Measurements from ENCODE around the gene DCXR. TPM values are rescaled to one million over a fixed set of nuclear protein-coding genes. Genes with fewer than 3 reads are reported as not detected.

The DCXR gene
- total and polyA plus RNA-seq, 2 of the 13 experiments (the other 11 are each of a cell fraction or from before 2014, with no cell fraction given), result 287 to 311 TPM

DNA sequence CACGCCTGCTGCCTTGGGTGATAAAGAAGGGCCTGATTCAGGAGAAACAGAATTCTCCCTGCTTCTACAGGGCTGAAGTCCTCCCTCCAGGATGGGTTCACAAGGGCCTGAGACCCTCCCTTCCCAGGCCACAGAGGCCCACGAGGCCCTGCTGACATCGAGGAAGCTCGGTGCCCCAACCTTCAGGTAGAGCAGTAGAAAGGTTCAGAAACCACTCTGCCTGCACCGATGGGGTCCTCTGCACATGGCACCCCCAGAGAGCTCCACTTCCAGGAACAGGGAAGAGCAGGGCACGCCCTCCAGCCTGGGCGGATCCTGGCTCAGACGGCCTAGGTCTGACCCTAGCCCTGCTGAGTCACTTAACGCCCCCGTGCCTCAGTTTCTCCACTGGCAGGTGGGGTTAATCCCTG is 15.6 kb downstream of the DCXR start (continued):
- no peak for TF ChIP-seq CHCHD3 (CRISPR knock-in tag; IDR thresholded peaks at IDR 0.05)
- no peak for TF ChIP-seq CREB1 (IDR thresholded peaks at IDR 0.05)
- no peak for TF ChIP-seq CREB1 (CRISPR knock-in tag; IDR thresholded peaks at IDR 0.05)
- TF ChIP-seq, protein P1, sequence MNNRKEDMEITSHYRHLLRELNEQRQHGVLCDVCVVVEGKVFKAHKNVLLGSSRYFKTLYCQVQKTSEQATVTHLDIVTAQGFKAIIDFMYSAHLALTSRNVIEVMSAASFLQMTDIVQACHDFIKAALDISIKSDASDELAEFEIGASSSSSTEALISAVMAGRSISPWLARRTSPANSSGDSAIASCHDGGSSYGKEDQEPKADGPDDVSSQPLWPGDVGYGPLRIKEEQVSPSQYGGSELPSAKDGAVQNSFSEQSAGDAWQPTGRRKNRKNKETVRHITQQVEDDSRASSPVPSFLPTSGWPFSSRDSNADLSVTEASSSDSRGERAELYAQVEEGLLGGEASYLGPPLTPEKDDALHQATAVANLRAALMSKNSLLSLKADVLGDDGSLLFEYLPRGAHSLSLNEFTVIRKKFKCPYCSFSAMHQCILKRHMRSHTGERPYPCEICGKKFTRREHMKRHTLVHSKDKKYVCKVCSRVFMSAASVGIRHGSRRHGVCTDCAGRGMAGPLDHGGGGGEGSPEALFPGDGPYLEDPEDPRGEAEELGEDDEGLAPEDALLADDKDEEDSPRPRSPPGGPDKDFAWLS (CRISPR knock-in tag; IDR thresholded peaks at IDR 0.05; ENCODE audit: borderline replicate concordance), result 0 out of 2 replicates have a peak, but pooled peaks have one; percentile 54
- TF ChIP-seq CBX5 (CRISPR knock-in tag; IDR thresholded peaks at IDR 0.05; ENCODE audit: borderline replicate concordance), result 0 out of 2 replicates have a peak, but pooled peaks have one; percentile 9
- TF ChIP-seq ZNF510 (CRISPR knock-in tag; IDR thresholded peaks at IDR 0.05; ENCODE audit: low read depth), result 0 out of 2 replicates have a peak, but pooled peaks have one; percentile 7
- 0 out of 2 replicates have a peak, but pooled peaks have one; percentile 32 for TF ChIP-seq ZSCAN30 (CRISPR knock-in tag; IDR thresholded peaks at IDR 0.05)
- no peak for TF ChIP-seq TGIF2 (CRISPR knock-in tag; IDR thresholded peaks at IDR 0.05)
- peak; percentile 75 for TF ChIP-seq HNRNPH1 (optimal IDR thresholded peaks at IDR 0.05; ENCODE audit: low read depth, low read length)
- 0 out of 2 replicates have a peak, but pooled peaks have one; percentile 6 for TF ChIP-seq ZSCAN29 (CRISPR knock-in tag; conservative IDR thresholded peaks at IDR 0.05)
- no peak for TF ChIP-seq HNRNPLL (IDR thresholded peaks at IDR 0.05; ENCODE audit: low read depth, low read length, poor library complexity, severe bottlenecking)
- TF ChIP-seq PHF21A (CRISPR knock-in tag; IDR thresholded peaks at IDR 0.05), result peak; percentile 38
- TF ChIP-seq MAFF (IDR thresholded peaks at IDR 0.05; ENCODE audit: low read depth, low read length), result no peak
- TF ChIP-seq, protein P2, sequence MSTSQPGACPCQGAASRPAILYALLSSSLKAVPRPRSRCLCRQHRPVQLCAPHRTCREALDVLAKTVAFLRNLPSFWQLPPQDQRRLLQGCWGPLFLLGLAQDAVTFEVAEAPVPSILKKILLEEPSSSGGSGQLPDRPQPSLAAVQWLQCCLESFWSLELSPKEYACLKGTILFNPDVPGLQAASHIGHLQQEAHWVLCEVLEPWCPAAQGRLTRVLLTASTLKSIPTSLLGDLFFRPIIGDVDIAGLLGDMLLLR (CRISPR knock-in tag; IDR thresholded peaks at IDR 0.05), result peak; percentile 37; the same call in 1 of the 2 replicates
- TF ChIP-seq, protein P3, sequence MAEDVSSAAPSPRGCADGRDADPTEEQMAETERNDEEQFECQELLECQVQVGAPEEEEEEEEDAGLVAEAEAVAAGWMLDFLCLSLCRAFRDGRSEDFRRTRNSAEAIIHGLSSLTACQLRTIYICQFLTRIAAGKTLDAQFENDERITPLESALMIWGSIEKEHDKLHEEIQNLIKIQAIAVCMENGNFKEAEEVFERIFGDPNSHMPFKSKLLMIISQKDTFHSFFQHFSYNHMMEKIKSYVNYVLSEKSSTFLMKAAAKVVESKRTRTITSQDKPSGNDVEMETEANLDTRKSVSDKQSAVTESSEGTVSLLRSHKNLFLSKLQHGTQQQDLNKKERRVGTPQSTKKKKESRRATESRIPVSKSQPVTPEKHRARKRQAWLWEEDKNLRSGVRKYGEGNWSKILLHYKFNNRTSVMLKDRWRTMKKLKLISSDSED (CRISPR knock-in tag; IDR thresholded peaks at IDR 0.05), result 0 out of 2 replicates have a peak, but pooled peaks have one; percentile 27
- TF ChIP-seq, protein P4, sequence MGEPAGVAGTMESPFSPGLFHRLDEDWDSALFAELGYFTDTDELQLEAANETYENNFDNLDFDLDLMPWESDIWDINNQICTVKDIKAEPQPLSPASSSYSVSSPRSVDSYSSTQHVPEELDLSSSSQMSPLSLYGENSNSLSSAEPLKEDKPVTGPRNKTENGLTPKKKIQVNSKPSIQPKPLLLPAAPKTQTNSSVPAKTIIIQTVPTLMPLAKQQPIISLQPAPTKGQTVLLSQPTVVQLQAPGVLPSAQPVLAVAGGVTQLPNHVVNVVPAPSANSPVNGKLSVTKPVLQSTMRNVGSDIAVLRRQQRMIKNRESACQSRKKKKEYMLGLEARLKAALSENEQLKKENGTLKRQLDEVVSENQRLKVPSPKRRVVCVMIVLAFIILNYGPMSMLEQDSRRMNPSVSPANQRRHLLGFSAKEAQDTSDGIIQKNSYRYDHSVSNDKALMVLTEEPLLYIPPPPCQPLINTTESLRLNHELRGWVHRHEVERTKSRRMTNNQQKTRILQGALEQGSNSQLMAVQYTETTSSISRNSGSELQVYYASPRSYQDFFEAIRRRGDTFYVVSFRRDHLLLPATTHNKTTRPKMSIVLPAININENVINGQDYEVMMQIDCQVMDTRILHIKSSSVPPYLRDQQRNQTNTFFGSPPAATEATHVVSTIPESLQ (CRISPR knock-in tag; conservative IDR thresholded peaks at IDR 0.05), result no peak
- peak; percentile 30; the same call in 1 of the 2 replicates for TF ChIP-seq ZNF326 (CRISPR knock-in tag; IDR thresholded peaks at IDR 0.05; ENCODE audit: borderline replicate concordance)
- peak; percentile 4; the same call in 1 of the 2 replicates for TF ChIP-seq KDM3A (CRISPR knock-in tag; IDR thresholded peaks at IDR 0.05; ENCODE audit: low read depth)
- TF ChIP-seq, protein P5, sequence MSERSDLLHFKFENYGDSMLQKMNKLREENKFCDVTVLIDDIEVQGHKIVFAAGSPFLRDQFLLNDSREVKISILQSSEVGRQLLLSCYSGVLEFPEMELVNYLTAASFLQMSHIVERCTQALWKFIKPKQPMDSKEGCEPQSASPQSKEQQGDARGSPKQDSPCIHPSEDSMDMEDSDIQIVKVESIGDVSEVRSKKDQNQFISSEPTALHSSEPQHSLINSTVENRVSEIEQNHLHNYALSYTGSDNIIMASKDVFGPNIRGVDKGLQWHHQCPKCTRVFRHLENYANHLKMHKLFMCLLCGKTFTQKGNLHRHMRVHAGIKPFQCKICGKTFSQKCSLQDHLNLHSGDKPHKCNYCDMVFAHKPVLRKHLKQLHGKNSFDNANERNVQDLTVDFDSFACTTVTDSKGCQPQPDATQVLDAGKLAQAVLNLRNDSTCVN (CRISPR knock-in tag; IDR thresholded peaks at IDR 0.05; ENCODE audit: borderline replicate concordance), result no peak
- TF ChIP-seq, protein P6, sequence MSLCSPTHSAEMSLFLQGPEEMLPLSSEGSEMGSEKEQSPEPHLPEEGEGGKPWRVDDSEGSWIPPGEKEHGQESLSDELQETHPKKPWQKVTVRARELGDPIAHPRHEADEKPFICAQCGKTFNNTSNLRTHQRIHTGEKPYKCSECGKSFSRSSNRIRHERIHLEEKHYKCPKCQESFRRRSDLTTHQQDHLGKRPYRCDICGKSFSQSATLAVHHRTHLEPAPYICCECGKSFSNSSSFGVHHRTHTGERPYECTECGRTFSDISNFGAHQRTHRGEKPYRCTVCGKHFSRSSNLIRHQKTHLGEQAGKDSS (CRISPR knock-in tag; IDR thresholded peaks at IDR 0.05; ENCODE audit: borderline replicate concordance, low read depth), result peak; percentile 17; the same call in 1 of the 2 replicates
- peak; percentile 85; the same call in 1 of the 2 replicates for TF ChIP-seq SSRP1 (CRISPR knock-in tag; IDR thresholded peaks at IDR 0.05)
- TF ChIP-seq MED8 (CRISPR knock-in tag; IDR thresholded peaks at IDR 0.05; ENCODE audit: insufficient replicate concordance), result peak; percentile 2
